K562 (cell line): Measurements from ENCODE around the gene SCFD1. TPM values are rescaled to one million over a fixed set of nuclear protein-coding genes. Genes with fewer than 3 reads are reported as not detected.

ENCODE experiments used
- ATAC-seq: fragments of 200-7000 bp; cut with Tn5 transposase; 3 replicates; pipeline ENCODE4 v1.9.1; 2020; ENCODE audit warnings: moderate library complexity
- BruUV-seq: library from RNA; stranded (reverse); fragments of 400-500 nt; replicated peaks from 2 replicates; lab custom pipeline; 2021; lab: Mats Ljungman, UMichigan
- CTCF ChIA-PET: fragments of 300-600 bp; formaldehyde crosslinking; extraction: SDS; loops from one replicate; lab custom pipeline; 2021; ENCODE audit warnings: low intra/inter-chr PET ratio; lab: Yijun Ruan, JAX
- POLR2A ChIA-PET: fragments of 300-600, 350-650 bp; sonication (Branson Sonifier 250); formaldehyde crosslinking; extraction: SDS; loops from one replicate; lab custom pipeline; 2021; ENCODE audit warnings: antibody characterized with exemption, inconsistent platforms; lab: Yijun Ruan, JAX
- DNase-seq, 4 experiments: peaks; one replicate each; pipeline versions ENCODE4 v3.0.0 to v3.0.0-alpha.2; 2011 to 2018; ENCODE audit warnings: low spot score in 3 of 4, mixed read lengths in 3 of 4; ENCODE audit errors: extremely low read depth in 1 of 4
- FAIRE-seq: peaks from 2 replicates; lab custom pipeline; 2011; peaks lifted over from hg19 to GRCh38; lab: Jason Lieb, UNC
- H2AFZ ChIP-seq: 2 replicates; pipeline ENCODE4 v1.6.0; 2011; ENCODE audit warnings: low read depth, low read length, control low read depth, inconsistent platforms
- H3K27ac ChIP-seq: fragments of 200-600 bp; 3 replicates; pipeline ENCODE4 v1.8.0; 2011; ENCODE audit warnings: low read depth, mild to moderate bottlenecking, control low read depth, inconsistent platforms, low read length, moderate library complexity, mixed read lengths; ENCODE audit errors: extremely low read depth
- H3K27me3 ChIP-seq, 2 experiments: fragments of 300-600 bp in 1 of 2; 2 replicates in 1 of 2; 3 replicates in 1 of 2; pipeline versions ENCODE4 v1.6.0 to v1.8.0; 2011; ENCODE audit warnings: inconsistent platforms in 2 of 2, low read length in 2 of 2, mild to moderate bottlenecking in 1 of 2, mixed read lengths in 1 of 2, moderate library complexity in 1 of 2; ENCODE audit not compliant: control insufficient read depth in 2 of 2, insufficient read depth in 2 of 2
- H3K36me3 ChIP-seq: fragments of 300-600 bp; 3 replicates; pipeline ENCODE4 v1.8.0; 2011; ENCODE audit warnings: mild to moderate bottlenecking, low read length, inconsistent platforms; ENCODE audit not compliant: control insufficient read depth, insufficient read depth
- H3K4me1 ChIP-seq, 2 experiments: fragments of 200-600 bp in 1 of 2; replicated peaks in 1 of 2; 2 replicates in 1 of 2; 3 replicates in 1 of 2; pipeline versions ENCODE4 v1.5.1 to v1.8.0; 2011; ENCODE audit warnings: inconsistent platforms in 2 of 2, low read length in 2 of 2, mild to moderate bottlenecking in 1 of 2, mixed read lengths in 1 of 2, moderate library complexity in 1 of 2; ENCODE audit not compliant: control insufficient read depth in 2 of 2, insufficient read depth in 2 of 2
- H3K4me2 ChIP-seq: 2 replicates; pipeline ENCODE4 v1.6.1; 2011; ENCODE audit warnings: low read length, control low read depth, inconsistent platforms, mixed read lengths; ENCODE audit not compliant: insufficient read depth
- H3K4me3 ChIP-seq: fragments of 200-600 bp; sonication (generic), shearing (Covaris generic); 2 replicates; pipeline ENCODE4 v1.5.1; 2016; ENCODE audit warnings: control low read depth, inconsistent platforms
- H3K79me2 ChIP-seq: fragments of 200-600 bp; 3 replicates; pipeline ENCODE4 v1.8.0; 2011; ENCODE audit warnings: low read length, inconsistent platforms; ENCODE audit not compliant: control insufficient read depth, insufficient read depth
- H3K9ac ChIP-seq, 2 experiments: 2 replicates each; pipeline versions ENCODE4 v1.6.0 to v1.6.1; 2011; ENCODE audit warnings: low read depth in 2 of 2, low read length in 2 of 2, control low read depth in 1 of 2, inconsistent platforms in 1 of 2, mild to moderate bottlenecking in 1 of 2, mixed read lengths in 1 of 2; ENCODE audit not compliant: insufficient read depth in 1 of 2
- H3K9me1 ChIP-seq: one replicate; pipeline ENCODE4 v1.6.0; 2011; ENCODE audit warnings: inconsistent platforms, mild to moderate bottlenecking, low read length, moderate library complexity; ENCODE audit not compliant: control insufficient read depth, insufficient read depth
- H3K9me3 ChIP-seq: replicated peaks from 2 replicates; pipeline ENCODE4 v1.5.1; 2011; ENCODE audit warnings: low read depth, low read length, inconsistent platforms; ENCODE audit not compliant: control insufficient read depth, insufficient read depth
- H4K20me1 ChIP-seq: replicated peaks from 2 replicates; pipeline ENCODE4 v1.6.1; 2011; ENCODE audit warnings: low read length, inconsistent platforms, mixed read lengths; ENCODE audit not compliant: control insufficient read depth, insufficient read depth
- KDM1A ChIP-seq, 2 experiments: fragments of 450-650 bp; IDR thresholded peaks; 2 replicates each; pipeline ENCODE4 v1.6.1; 2016; ENCODE audit warnings: mild to moderate bottlenecking in 2 of 2
- LCOR ChIP-seq: sonication (generic); formaldehyde crosslinking; IDR thresholded peaks from 2 replicates; pipeline ENCODE4 v1.8.0; 2022; ENCODE audit warnings: mild to moderate bottlenecking, missing genetic modification reagents
- MAFK ChIP-seq: IDR thresholded peaks from 2 replicates; pipeline ENCODE4 v1.6.1; 2011; ENCODE audit warnings: low read length, improper control_type of control experiment
- MXD1 ChIP-seq: fragments of 250-450 bp; sonication (Bioruptor Pico); IDR thresholded peaks from 2 replicates; pipeline ENCODE4 v1.8.0; 2021; ENCODE audit warnings: borderline replicate concordance, mild to moderate bottlenecking, moderate library complexity; ENCODE audit not compliant: poor library complexity, severe bottlenecking
- NCOR1 ChIP-seq: fragments of 450-650 bp; IDR thresholded peaks from 2 replicates; pipeline ENCODE4 v1.6.1; 2016; ENCODE audit warnings: mild to moderate bottlenecking, moderate library complexity
- NR2C2 ChIP-seq, 2 experiments: fragments of 200-800 bp in 1 of 2; sonication (Bioruptor generic) in 1 of 2; sonication (generic) in 1 of 2; formaldehyde crosslinking in 1 of 2; IDR thresholded peaks; 2 replicates each; pipeline versions ENCODE4 v1.6.1 to v1.8.0; 2016 to 2022; ENCODE audit warnings: mild to moderate bottlenecking in 1 of 2, missing compliant biosample characterization in 1 of 2, missing genetic modification characterization in 1 of 2, missing genetic modification reagents in 1 of 2
- ZBTB7A ChIP-seq: IDR thresholded peaks from 2 replicates; pipeline ENCODE4 v1.6.1; 2011; ENCODE audit warnings: low read depth, mild to moderate bottlenecking, low read length, moderate library complexity, borderline replicate concordance; ENCODE audit not compliant: control insufficient read depth
- WGBS: fragments of 100-300 bp; shearing (Covaris generic); methylation state at CpG from one replicate; pipeline ENCODE4 v1.1.6; 2016; ENCODE audit warnings: low coverage, mixed read lengths; ENCODE audit not compliant: insufficient coverage; ENCODE audit errors: missing lambda C conversion rate; 5-methylcytosine and 5-hydroxymethylcytosine counted together
- in situ Hi-C: fragments of 300-500 bp; cut with MboI; formaldehyde crosslinking; loops from 4 replicates; pipeline ENCODE4 v1.15.0; 2018; ENCODE audit warnings: inconsistent platforms, mixed read lengths
- intact Hi-C: fragments of 100-400 bp; cut with micrococcal nuclease; formaldehyde crosslinking; loops from 2 replicates; pipeline ENCODE4 v1.14.2; 2022
- polyA plus RNA-seq, 8 experiments: library from polyadenylated mRNA; depleted of rRNA in 4 of 8; stranded (reverse) in 5 of 8; unstranded in 3 of 8; fragments of >200 nt; fragmentation: Nextera tagmentation in 2 of 8; fragmentation: Illumina TruSeq in 1 of 8; extraction: Ambion mirVana in 2 of 8; extraction: Trizol in 1 of 8; gene quantifications; 2 replicates each; pipeline versions ENCODE4 v1.2.1 to v1.2.3, GENCODE V29; 2011 to 2014; ENCODE audit warnings: inconsistent platforms in 1 of 8, missing spikeins in 1 of 8
- total RNA-seq, 7 experiments: library from RNA; depleted of rRNA in 6 of 7; stranded (reverse); fragments of >200 nt in 6 of 7; fragmentation: Illumina TruSeq in 2 of 7; extraction: Trizol in 2 of 7; gene quantifications; 2 replicates each; pipeline versions ENCODE4 v1.2.1 to v1.2.3, GENCODE V29; 2011 to 2021; ENCODE audit warnings: low replicate concordance in 1 of 7
- TF ChIP-seq, protein P1 (sequence below): fragments of 200-600 bp; sonication (generic); IDR thresholded peaks from one replicate; pipeline ENCODE4 v1.6.1; 2012; ENCODE audit warnings: mild to moderate bottlenecking, low read depth, low read length, inconsistent platforms
- TF ChIP-seq, protein P2 (sequence below): sonication (generic); formaldehyde crosslinking; IDR thresholded peaks from 2 replicates; pipeline ENCODE4 v1.8.1; 2022; ENCODE audit warnings: missing genetic modification reagents

The SCFD1 gene
- total and polyA plus RNA-seq, 9 of the 15 experiments (the other 6 are each of a cell fraction or from before 2014, with no cell fraction given): 48.9 to 112 (median 75.2) TPM

GRCh38 chr14:30641207-30641606, 19.1 kb downstream of the SCFD1 start:
- H2AFZ ChIP-seq: no peak overlapping the region
- ChIA-PET POLR2A (no interaction called here), CTCF (no interaction called here)
- H3K4me3 ChIP-seq: no peak overlapping the region
- peaks cover 4% of the 10 kb centered on the region for H3K9me3 ChIP-seq
- peaks cover 70% of the 10 kb centered on the region for H3K36me3 ChIP-seq
- in situ Hi-C loops (no loop called here), intact Hi-C loops (no loop called here)
- H4K20me1 ChIP-seq: no peaks in the 10 kb centered on the region
- H3K27ac ChIP-seq: no peak overlapping the region
- peaks cover 3% of the 10 kb centered on the region for H3K79me2 ChIP-seq
- no peak for FAIRE-seq
- no peak for DNase-seq
- no peak overlapping the region for H3K4me2 ChIP-seq
- ATAC-seq: no peak
- no peaks in the 10 kb centered on the region for H3K27me3 ChIP-seq
- WGBS: 90% methylated on average over 1 of the region's 1 CpG
- no TSS peak for BruUV-seq
- no peaks in the 10 kb centered on the region for H3K9me1 ChIP-seq
- no peak overlapping the region for H3K9ac ChIP-seq
- no peaks in the 10 kb centered on the region for H3K4me1 ChIP-seq
- TF ChIP-seq NCOR1 (no peak), ZBTB7A (no peak), MXD1 (no peak), KDM1A (IDR thresholded peaks at IDR 0.05) (no peak), LCOR (CRISPR knock-in tag) (no peak), NR2C2 (CRISPR knock-in tag; IDR thresholded peaks at IDR 0.05) (no peak), NR2C2 (tag; IDR thresholded peaks at IDR 0.05) (no peak), MAFK (no peak)
- TF ChIP-seq, protein P1, sequence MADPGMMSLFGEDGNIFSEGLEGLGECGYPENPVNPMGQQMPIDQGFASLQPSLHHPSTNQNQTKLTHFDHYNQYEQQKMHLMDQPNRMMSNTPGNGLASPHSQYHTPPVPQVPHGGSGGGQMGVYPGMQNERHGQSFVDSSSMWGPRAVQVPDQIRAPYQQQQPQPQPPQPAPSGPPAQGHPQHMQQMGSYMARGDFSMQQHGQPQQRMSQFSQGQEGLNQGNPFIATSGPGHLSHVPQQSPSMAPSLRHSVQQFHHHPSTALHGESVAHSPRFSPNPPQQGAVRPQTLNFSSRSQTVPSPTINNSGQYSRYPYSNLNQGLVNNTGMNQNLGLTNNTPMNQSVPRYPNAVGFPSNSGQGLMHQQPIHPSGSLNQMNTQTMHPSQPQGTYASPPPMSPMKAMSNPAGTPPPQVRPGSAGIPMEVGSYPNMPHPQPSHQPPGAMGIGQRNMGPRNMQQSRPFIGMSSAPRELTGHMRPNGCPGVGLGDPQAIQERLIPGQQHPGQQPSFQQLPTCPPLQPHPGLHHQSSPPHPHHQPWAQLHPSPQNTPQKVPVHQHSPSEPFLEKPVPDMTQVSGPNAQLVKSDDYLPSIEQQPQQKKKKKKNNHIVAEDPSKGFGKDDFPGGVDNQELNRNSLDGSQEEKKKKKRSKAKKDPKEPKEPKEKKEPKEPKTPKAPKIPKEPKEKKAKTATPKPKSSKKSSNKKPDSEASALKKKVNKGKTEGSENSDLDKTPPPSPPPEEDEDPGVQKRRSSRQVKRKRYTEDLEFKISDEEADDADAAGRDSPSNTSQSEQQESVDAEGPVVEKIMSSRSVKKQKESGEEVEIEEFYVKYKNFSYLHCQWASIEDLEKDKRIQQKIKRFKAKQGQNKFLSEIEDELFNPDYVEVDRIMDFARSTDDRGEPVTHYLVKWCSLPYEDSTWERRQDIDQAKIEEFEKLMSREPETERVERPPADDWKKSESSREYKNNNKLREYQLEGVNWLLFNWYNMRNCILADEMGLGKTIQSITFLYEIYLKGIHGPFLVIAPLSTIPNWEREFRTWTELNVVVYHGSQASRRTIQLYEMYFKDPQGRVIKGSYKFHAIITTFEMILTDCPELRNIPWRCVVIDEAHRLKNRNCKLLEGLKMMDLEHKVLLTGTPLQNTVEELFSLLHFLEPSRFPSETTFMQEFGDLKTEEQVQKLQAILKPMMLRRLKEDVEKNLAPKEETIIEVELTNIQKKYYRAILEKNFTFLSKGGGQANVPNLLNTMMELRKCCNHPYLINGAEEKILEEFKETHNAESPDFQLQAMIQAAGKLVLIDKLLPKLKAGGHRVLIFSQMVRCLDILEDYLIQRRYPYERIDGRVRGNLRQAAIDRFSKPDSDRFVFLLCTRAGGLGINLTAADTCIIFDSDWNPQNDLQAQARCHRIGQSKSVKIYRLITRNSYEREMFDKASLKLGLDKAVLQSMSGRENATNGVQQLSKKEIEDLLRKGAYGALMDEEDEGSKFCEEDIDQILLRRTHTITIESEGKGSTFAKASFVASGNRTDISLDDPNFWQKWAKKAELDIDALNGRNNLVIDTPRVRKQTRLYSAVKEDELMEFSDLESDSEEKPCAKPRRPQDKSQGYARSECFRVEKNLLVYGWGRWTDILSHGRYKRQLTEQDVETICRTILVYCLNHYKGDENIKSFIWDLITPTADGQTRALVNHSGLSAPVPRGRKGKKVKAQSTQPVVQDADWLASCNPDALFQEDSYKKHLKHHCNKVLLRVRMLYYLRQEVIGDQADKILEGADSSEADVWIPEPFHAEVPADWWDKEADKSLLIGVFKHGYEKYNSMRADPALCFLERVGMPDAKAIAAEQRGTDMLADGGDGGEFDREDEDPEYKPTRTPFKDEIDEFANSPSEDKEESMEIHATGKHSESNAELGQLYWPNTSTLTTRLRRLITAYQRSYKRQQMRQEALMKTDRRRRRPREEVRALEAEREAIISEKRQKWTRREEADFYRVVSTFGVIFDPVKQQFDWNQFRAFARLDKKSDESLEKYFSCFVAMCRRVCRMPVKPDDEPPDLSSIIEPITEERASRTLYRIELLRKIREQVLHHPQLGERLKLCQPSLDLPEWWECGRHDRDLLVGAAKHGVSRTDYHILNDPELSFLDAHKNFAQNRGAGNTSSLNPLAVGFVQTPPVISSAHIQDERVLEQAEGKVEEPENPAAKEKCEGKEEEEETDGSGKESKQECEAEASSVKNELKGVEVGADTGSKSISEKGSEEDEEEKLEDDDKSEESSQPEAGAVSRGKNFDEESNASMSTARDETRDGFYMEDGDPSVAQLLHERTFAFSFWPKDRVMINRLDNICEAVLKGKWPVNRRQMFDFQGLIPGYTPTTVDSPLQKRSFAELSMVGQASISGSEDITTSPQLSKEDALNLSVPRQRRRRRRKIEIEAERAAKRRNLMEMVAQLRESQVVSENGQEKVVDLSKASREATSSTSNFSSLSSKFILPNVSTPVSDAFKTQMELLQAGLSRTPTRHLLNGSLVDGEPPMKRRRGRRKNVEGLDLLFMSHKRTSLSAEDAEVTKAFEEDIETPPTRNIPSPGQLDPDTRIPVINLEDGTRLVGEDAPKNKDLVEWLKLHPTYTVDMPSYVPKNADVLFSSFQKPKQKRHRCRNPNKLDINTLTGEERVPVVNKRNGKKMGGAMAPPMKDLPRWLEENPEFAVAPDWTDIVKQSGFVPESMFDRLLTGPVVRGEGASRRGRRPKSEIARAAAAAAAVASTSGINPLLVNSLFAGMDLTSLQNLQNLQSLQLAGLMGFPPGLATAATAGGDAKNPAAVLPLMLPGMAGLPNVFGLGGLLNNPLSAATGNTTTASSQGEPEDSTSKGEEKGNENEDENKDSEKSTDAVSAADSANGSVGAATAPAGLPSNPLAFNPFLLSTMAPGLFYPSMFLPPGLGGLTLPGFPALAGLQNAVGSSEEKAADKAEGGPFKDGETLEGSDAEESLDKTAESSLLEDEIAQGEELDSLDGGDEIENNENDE: no peak
- TF ChIP-seq, protein P2, sequence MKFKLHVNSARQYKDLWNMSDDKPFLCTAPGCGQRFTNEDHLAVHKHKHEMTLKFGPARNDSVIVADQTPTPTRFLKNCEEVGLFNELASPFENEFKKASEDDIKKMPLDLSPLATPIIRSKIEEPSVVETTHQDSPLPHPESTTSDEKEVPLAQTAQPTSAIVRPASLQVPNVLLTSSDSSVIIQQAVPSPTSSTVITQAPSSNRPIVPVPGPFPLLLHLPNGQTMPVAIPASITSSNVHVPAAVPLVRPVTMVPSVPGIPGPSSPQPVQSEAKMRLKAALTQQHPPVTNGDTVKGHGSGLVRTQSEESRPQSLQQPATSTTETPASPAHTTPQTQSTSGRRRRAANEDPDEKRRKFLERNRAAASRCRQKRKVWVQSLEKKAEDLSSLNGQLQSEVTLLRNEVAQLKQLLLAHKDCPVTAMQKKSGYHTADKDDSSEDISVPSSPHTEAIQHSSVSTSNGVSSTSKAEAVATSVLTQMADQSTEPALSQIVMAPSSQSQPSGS (CRISPR knock-in tag): no peak
